Fibroblast of lung (primary cell): ENCODE results near the gene CRYBA4.

Experiments used
- CTCF ChIP-seq, 2 donors: IDR thresholded peaks in 1 of 2; conservative IDR thresholded peaks in 1 of 2; 1 replicate in 1 of 2; 2 replicates in 1 of 2; pipeline ENCODE4 v1.5.1; 2011 to 2012; ENCODE audit warnings: low read length in 2 of 2, control low read depth in 1 of 2, inconsistent platforms in 1 of 2, low read depth in 1 of 2, mild to moderate bottlenecking in 1 of 2
- EZH2 ChIP-seq: IDR thresholded peaks from 2 replicates; pipeline ENCODE4 v1.5.1; 2012; ENCODE audit warnings: low read length, control low read depth, mild to moderate bottlenecking; ENCODE audit errors: missing control alignments

GRCh38 chr22:26624803-26625202 is 3.0 kb downstream of the CRYBA4 start:
- no peak for TF ChIP-seq EZH2
- no peak for TF ChIP-seq CTCF (conservative IDR thresholded peaks at IDR 0.05 in 1 of 2, IDR thresholded peaks at IDR 0.05 in 1 of 2; ENCODE audit: low read depth in 1 of 2, low read length in 2 of 2)
